WTC11 (cell line): ENCODE results near the gene ACMSD. TPM values are rescaled to one million over a fixed set of nuclear protein-coding genes. Genes with fewer than 3 reads are reported as not detected.

Experiments used
- ATAC-seq: fragments of 200-7000 bp; cut with Tn5 transposase; 2 replicates; pipeline ENCODE4 v1.10.0; 2021; ENCODE audit warnings: mild to moderate bottlenecking, moderate library complexity
- CTCF ChIA-PET: fragments of 300-600 bp; sonication (Branson Sonifier 250); formaldehyde crosslinking; loops from one replicate; lab custom pipeline; 2021; ENCODE audit warnings: antibody characterized with exemption; lab: Charles Lee
- POLR2A ChIA-PET: fragments of 350-600 bp; sonication (Branson Sonifier 250); formaldehyde crosslinking; loops from one replicate; lab custom pipeline; 2021; ENCODE audit warnings: antibody characterized with exemption; lab: Charles Lee
- DNase-seq: peaks from one replicate; pipeline ENCODE4 v3.0.0; 2021; ENCODE audit warnings: low spot score
- H3K27ac Mint-ChIP-seq: 2 replicates; pipeline ENCODE4 v1.8.0; 2021; ENCODE audit warnings: mixed read lengths
- H3K27me3 Mint-ChIP-seq: 2 replicates; pipeline ENCODE4 v1.8.0; 2021; ENCODE audit warnings: low read depth, mild to moderate bottlenecking, moderate library complexity, mixed read lengths
- H3K36me3 Mint-ChIP-seq: 2 replicates; pipeline ENCODE4 v1.8.0; 2021; ENCODE audit warnings: mixed read lengths
- H3K4me1 Mint-ChIP-seq: 2 replicates; pipeline ENCODE4 v1.8.0; 2022; ENCODE audit warnings: mixed read lengths
- H3K4me3 Mint-ChIP-seq: 2 replicates; pipeline ENCODE4 v1.8.0; 2021; ENCODE audit warnings: mild to moderate bottlenecking, moderate library complexity, mixed read lengths
- H3K9me3 Mint-ChIP-seq: 2 replicates; pipeline ENCODE4 v1.8.0; 2021; ENCODE audit warnings: mixed read lengths
- CTCF ChIP-seq: fragments of 200-600 bp; IDR thresholded peaks from 2 replicates; pipeline ENCODE4 v1.8.0; 2022; ENCODE audit warnings: antibody characterized with exemption
- EMX1 ChIP-seq: fragments of 250-450 bp; sonication (Bioruptor Pico); IDR thresholded peaks from 2 replicates; pipeline ENCODE4 v1.8.0; 2021; ENCODE audit warnings: mild to moderate bottlenecking
- GABPB1 ChIP-seq: sonication (generic); formaldehyde crosslinking; IDR thresholded peaks from 2 replicates; pipeline ENCODE4 v1.8.1; 2023; ENCODE audit warnings: mild to moderate bottlenecking, missing genetic modification reagents
- NFATC4 ChIP-seq: fragments of 250-450 bp; sonication (Bioruptor Pico); IDR thresholded peaks from 2 replicates; pipeline ENCODE4 v1.9.0; 2021; ENCODE audit warnings: mild to moderate bottlenecking
- NFYB ChIP-seq: sonication (generic); formaldehyde crosslinking; conservative IDR thresholded peaks from 2 replicates; pipeline ENCODE4 v1.8.0; 2022; ENCODE audit warnings: low read depth, missing genetic modification reagents
- NR3C1 ChIP-seq: sonication (generic); formaldehyde crosslinking; conservative IDR thresholded peaks from 2 replicates; pipeline ENCODE4 v1.8.1; 2023; ENCODE audit warnings: low read depth, mild to moderate bottlenecking, missing genetic modification reagents
- OVOL2 ChIP-seq: fragments of 250-450 bp; sonication (Bioruptor Pico); IDR thresholded peaks from 2 replicates; pipeline ENCODE4 v1.9.0; 2021; ENCODE audit warnings: mild to moderate bottlenecking, borderline replicate concordance
- RORB ChIP-seq: fragments of 250-450 bp; sonication (Bioruptor Pico); IDR thresholded peaks from 2 replicates; pipeline ENCODE4 v1.9.0; 2021; ENCODE audit warnings: mild to moderate bottlenecking
- SMAD4 ChIP-seq: sonication (generic); formaldehyde crosslinking; IDR thresholded peaks from 2 replicates; pipeline ENCODE4 v1.8.0; 2022; ENCODE audit warnings: mild to moderate bottlenecking, missing genetic modification reagents
- USF1 ChIP-seq: sonication (generic); formaldehyde crosslinking; IDR thresholded peaks from 2 replicates; pipeline ENCODE4 v1.8.0; 2022; ENCODE audit warnings: mild to moderate bottlenecking, missing genetic modification reagents
- ZMAT4 ChIP-seq: fragments of 250-450 bp; sonication (Bioruptor Pico); IDR thresholded peaks from 2 replicates; pipeline ENCODE4 v1.9.0; 2021; ENCODE audit warnings: mild to moderate bottlenecking
- ZNF121 ChIP-seq: sonication (generic); formaldehyde crosslinking; IDR thresholded peaks from 2 replicates; pipeline ENCODE4 v1.8.0; 2023; ENCODE audit warnings: missing genetic modification reagents
- ZNF263 ChIP-seq: sonication (generic); formaldehyde crosslinking; IDR thresholded peaks from 2 replicates; pipeline ENCODE4 v1.8.1; 2022; ENCODE audit warnings: low read depth, mild to moderate bottlenecking, moderate library complexity, missing genetic modification reagents
- ZNF281 ChIP-seq: sonication (generic); formaldehyde crosslinking; IDR thresholded peaks from 2 replicates; pipeline ENCODE4 v1.8.0; 2023; ENCODE audit warnings: mild to moderate bottlenecking, missing genetic modification reagents
- ZNF416 ChIP-seq: fragments of 250-450 bp; sonication (Bioruptor Pico); IDR thresholded peaks from 2 replicates; pipeline ENCODE4 v1.9.0; 2021; ENCODE audit warnings: mild to moderate bottlenecking, inconsistent platforms
- ZNF512 ChIP-seq: sonication (generic); formaldehyde crosslinking; IDR thresholded peaks from 2 replicates; pipeline ENCODE4 v1.8.1; 2022; ENCODE audit warnings: missing genetic modification reagents, borderline replicate concordance
- total RNA-seq: library from RNA; stranded (reverse); gene quantifications from 3 replicates; pipeline ENCODE4 v1.2.3, GENCODE V29; 2021

Gene ACMSD
- total RNA-seq, 1 experiment from 2014 or later: not detected

GRCh38 chr2:134862674-134863073 is 24.3 kb downstream of the ACMSD start (continued):
- TF ChIP-seq CTCF: no peak

- Mint-ChIP-seq H3K36me3 (no peaks in the 10 kb centered on the region), H3K27me3 (no peaks in the 10 kb centered on the region), H3K4me1 (no peaks in the 10 kb centered on the region), H3K9me3 (peaks cover 16% of the 10 kb centered on the region), H3K4me3 (no peak overlapping the region), H3K27ac (no peak overlapping the region)
- CTCF ChIA-PET: no interaction called here
- DNase-seq (no peak), ATAC-seq (no peak)
- POLR2A ChIA-PET: no interaction called here
- TF ChIP-seq NFATC4 (CRISPR knock-in tag): no peak
- no peak for TF ChIP-seq ZMAT4 (CRISPR knock-in tag)
- TF ChIP-seq NR3C1 (CRISPR knock-in tag): no peak
- TF ChIP-seq ZNF416 (CRISPR knock-in tag): no peak
- no peak for TF ChIP-seq EMX1
- TF ChIP-seq ZNF263: no peak
- TF ChIP-seq CTCF: no peak
- no peak for TF ChIP-seq GABPB1 (CRISPR knock-in tag)
- TF ChIP-seq SMAD4 (CRISPR knock-in tag): no peak
- no peak for TF ChIP-seq USF1 (CRISPR knock-in tag)
- TF ChIP-seq NFYB: no peak
- no peak for TF ChIP-seq RORB (CRISPR knock-in tag)
- no peak for TF ChIP-seq ZNF121 (CRISPR knock-in tag)
- TF ChIP-seq ZNF281: no peak
- TF ChIP-seq ZNF512 (CRISPR knock-in tag): no peak
- TF ChIP-seq OVOL2 (CRISPR knock-in tag): no peak
Observed at GRCh38 chr2:134863446-134863845, 25.0 kb downstream of the ACMSD start.
